HG02970 (cell line): ENCODE measurements around the gene MICB.
"Not testable (repeated sequence)": the region's sequence is repeated elsewhere in the genome, so short reads cannot be mapped to it uniquely, and the experiment has no call there.

Experiments used
- ATAC-seq: cut with Tn5 transposase; IDR thresholded peaks from one replicate; pipeline ENCODE4 v1.9.1; 2021; ENCODE audit warnings: mild to moderate bottlenecking, moderate library complexity, moderate number of reproducible peaks; ENCODE audit not compliant: unreplicated experiment, low FRiP score

MICB gene

DNA sequence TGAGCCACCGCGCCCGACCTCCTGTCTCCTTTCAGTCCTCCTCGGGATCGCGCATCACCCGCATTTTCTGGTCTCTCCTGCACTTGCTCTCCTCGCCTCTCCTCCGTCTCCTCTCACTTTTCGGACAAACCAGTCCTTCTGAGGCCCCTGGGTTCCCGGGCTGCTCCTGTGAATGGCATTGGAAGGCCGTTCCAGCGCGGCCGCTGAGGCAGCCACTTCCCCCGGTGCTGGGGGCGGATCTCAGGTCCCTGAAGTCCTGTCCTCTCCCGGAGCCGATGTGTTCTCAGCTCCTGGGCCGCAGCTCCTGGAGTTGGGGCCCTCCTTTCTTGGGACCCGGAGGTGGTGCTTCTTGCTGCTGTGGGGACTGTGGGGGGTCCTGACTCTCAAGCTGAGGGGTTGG is 803 bp downstream of the MICB start:
- ATAC-seq = no peak

DNA sequence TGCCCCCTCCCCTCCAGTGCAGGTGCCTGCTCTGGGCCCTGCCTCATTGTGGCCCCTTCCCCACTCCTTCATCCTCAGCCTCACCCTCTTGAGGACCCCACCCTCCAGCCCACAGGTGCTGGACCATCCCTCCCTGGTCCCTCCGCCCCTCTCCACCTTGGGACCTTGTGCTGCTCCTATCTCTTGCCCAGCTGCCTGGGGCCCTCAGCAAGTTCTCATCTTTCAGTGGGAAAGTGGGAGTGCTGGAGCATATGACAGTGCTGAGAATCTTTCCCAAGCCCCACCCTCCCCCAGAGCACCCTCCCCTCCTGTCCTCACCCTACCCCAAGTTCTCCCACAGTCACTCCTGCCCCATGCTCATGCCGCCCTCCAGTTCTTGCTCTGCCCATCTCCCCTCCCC is 1.7 kb downstream of the MICB start:
- not testable (repeated sequence) for ATAC-seq

DNA sequence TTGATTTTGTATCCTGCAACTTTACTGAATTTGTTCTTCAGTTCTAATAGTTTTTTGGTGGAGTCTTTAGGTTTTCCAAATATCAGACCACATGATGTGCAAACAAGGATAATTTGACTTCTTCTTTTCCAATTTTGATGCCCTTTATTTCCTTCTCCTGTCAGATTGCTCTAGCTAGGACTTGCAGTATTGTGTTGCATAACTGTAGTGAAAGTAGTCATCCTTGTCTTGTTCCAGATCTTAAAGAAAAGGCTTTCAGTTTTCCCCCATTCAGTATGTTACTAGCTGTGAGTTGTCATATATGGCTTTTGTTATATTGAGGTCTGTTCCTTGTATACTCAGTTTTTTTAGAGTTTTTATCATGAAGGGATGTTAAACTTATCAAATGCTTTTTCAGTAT is 4.6 kb downstream of the MICB start:
- no peak for ATAC-seq

DNA sequence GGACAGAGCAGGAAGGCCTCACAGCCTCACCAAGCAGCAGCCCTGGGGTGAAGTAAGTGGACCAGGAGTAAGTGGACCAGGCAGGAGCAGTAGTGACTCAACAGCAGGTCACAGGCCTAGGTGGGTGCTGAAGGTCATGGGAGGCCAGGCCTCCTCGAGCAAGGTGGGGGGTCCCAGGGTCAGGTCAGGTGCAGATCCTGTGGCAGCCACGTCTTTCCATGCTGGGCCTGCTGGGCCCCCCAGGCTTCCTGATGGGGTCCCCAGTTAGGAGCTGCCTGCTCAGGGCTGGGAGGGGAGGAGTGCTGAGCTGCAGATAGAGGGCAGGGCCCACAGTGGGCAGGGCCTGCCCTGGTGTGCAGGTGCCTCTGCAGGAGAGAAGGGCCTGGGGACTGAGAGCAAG is 11.1 kb downstream of the MICB start:
- ATAC-seq = not testable (repeated sequence)

DNA sequence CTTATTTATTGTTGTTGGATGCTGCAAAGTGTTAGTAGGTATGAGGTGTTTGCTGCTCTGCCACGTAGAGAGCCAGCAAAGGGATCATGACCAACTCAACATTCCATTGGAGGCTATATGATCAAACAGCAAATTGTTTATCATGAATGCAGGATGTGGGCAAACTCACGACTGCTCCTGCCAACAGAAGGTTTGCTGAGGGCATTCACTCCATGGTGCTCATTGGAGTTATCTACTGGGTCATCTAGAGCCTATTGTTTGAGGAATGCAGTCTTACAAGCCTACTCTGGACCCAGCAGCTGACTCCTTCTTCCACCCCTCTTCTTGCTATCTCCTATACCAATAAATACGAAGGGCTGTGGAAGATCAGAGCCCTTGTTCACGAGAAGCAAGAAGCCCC is 12.1 kb downstream of the MICB start:
- no peak for ATAC-seq

DNA sequence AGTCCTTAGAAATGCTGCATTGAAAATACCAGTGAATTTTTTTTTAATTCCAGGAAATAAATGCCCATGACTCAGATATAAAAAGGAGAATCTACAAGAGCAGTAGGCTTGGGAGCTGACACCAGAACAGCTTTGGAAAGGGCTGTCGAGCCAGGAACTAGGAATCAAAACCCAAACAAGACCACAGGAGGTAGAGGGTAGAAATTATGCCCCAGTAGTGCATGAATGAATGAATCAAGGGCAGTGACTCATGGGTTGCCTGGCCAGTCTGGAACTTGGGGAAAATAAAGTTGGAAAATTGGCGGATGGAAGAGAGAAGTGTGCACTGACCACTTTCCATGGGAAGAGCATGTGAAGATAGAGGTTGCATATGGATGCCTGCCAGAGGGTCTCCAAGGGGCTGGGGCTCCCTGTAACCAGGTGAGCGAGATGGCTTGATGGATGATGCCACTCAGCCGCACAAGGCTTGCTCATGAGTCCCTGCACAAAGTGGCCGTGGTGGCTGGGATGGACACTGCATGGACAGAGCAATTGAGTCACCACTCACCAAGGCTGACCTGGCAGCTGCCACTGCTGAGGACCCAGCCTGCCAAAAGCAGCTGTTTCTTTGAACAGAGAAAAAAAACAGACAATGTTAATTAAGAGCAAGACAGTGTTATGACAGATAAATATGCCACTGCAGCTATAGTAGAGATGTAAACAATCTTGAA is 15.7 kb downstream of the MICB start:
- ATAC-seq = no peak

DNA sequence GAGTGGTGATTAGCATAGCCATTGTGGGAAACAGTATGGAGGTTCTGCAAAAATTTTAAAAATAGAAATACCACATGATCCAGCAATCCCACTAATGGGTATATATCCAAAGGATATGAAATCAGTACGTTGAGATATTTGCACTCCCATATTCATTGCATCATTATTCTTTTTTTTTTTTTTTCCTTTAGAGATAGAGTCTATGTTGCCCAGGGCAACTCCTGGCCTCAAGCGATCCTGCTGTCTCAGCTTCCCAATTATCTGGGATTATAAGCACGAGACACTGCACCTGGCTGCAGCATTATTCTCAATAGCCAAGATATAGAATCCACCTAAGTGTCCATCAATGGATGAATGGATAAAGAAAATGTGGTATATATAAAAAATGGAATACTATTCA is 23.9 kb downstream of the MICB start:
- ATAC-seq = no peak

DNA sequence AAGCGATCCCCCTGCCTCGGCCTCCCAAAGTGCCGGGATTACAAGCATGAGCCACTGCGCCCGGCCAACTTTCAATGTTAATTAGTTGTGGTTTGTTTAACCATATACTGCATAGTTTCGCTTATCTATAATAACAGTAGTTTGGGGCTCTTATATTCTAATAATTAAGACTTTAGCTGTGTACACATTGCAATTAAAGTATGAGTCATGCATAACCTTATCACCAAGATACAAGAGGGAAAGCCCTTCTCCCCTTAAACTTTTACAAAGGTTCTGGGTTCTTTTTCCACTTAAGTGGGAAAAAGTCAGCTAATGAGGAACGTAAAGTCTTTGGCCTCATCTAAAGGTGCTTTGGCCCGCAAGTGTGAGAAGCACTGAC is 27.6 kb downstream of the MICB start:
- no peak for ATAC-seq

DNA sequence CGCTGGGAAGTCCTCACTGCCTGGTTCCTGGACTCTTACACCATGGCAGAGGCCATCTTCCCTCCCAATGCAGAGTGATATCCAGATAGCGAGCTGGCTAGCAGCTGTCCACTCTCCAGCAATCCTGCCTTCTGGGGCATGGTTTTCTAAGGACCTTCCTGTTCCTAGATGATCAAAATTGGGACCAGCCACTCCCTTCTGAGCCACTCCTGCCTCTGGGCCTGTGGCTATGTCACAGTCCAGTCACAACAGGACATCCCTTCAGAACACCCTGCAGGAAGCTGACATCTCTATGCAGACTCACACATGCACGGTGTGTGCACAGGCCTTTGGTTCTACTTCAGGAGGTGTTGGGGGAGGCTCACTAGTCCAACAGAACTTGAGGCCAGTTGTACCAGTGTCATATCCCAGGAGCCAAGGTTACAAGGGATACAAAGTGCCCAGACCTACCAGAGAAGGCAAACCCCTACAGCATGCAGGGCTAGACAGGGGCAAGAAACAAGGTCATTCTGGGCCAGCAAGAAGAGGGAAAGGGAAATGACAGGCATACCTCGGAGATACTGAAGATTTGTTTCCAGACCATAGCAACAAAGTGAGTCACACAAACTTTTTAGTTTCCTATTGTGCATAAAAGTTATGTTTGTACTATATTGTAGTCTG is 28.1 kb downstream of the MICB start:
- ATAC-seq = no peak

DNA sequence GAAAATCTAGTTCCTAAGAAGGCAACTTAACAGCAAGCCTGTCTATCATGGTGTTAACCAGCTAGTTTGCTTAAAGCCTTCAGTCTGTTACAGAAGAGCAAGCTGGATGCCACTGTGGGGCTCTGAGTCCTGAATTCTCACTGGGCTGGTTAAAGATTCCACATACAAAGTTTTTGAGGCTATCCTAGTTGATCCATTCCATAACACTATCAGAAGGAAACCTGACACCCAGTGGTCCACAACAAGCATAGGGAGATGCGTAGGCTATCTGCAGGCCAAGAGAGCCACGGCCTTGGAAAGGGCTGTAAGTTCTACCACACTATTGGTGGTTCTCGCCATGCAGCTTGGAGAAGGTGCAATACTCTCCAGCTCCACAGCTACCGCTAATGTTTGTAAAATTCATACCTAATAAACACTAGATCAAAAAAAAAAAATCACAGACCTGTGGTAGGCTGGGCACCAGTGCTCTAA is 30.4 kb downstream of the MICB start:
- no peak for ATAC-seq

DNA sequence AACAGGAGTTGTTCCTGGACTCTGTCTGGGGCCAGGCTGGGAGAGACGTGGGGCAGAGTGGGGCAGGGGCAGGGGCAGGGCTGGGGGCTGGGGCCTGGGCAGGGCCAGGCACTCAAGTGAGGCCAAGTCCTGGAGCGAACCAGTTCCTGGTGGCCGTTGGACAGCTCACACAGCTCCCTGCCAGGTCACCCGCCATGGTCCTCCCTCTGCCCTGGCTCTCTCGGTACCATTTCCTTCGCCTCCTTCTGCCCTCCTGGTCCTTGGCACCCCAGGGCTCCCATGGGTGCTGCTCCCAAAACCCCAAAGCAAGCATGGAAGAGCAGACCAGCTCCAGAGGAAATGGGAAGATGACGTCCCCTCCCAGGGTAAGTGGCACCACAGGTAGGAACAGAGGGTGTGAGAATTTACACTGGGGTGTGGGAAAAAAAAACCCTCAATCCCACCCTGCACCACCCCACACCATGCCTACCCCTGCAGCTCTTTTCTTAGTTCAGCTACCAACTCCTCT is 30.9 kb downstream of the MICB start, which contains the start of gene MCCD1:
MCCD1 (plus strand) TSS at position 142 of the 508 bp plus-strand sequence; CDS start at position 195, 53 bp downstream.
- no peak for ATAC-seq

DNA sequence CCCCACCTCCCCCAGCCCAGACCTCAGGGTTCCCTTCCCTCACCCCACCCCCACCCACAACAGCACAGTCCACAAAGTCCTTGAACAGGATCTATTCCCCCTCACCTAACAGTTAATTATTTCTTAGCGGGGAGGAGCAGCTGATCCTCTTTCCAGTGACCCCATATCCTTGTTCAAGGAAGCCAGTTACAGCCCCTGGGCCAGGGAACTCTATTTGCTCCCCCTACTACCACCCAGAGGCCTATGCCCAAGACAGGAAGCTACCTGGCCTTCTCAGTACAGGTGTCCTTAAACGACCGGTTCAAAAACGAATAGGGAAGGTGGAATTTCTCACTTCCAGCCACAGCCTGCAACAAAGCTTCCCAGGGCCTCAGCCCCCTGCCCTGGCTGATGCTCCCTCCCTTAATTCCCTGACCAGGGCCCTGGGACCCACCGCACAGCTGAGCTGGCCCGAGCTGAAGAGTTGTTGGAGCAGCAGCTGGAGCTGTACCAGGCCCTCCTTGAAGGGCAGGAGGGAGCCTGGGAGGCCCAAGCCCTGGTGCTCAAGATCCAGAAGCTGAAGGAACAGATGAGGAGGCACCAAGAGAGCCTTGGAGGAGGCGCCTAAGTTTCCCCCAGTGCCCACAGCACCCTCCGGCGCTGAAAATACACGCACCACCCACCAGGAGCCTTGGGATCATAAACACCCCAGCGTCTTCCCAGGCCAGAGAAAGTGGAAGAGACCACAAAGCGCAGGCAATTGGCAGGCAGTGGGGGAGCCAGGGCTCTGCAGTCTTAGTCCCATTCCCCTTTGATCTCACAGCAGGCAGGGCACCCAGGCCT is 31.6 kb downstream of the MICB start:
- no peak for ATAC-seq

DNA sequence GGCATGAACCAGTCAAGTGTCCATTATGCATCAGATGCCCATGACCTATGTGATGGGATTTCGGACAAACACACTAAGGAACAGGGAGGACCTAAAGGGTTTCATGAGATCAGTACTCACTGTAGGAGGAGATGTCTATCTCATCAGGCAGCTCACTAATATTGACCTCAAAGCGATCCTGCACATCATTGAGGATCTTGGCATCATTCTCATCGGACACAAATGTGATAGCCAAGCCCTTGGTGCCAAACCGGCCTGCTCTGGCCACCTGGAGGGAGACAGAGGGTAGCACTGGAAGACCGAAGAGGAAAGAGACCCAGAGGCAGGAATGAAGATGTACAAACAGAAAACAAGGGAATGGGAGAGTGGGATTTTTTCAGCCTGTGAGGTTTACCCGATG is 32.7 kb downstream of the MICB start:
- ATAC-seq = no peak

DNA sequence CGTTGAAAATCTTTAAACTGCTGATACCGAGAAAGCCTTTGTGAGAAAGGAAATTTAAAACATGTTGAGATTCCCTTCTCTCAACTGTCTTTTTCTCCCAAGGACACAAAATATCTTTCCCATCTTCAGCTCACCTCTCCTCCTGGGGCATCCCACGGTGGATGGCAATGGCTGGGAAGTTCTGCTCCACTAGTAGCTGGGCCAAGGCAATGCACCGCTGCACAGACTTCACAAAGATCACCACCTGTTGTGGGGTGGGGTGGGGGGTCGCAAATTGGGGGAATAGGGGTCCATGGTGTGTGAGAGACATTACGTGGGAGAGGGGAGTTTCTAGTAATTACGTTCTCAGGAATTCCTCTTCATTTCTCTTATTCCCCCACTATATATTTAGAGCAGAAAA is 33.2 kb downstream of the MICB start:
- no peak for ATAC-seq

DNA sequence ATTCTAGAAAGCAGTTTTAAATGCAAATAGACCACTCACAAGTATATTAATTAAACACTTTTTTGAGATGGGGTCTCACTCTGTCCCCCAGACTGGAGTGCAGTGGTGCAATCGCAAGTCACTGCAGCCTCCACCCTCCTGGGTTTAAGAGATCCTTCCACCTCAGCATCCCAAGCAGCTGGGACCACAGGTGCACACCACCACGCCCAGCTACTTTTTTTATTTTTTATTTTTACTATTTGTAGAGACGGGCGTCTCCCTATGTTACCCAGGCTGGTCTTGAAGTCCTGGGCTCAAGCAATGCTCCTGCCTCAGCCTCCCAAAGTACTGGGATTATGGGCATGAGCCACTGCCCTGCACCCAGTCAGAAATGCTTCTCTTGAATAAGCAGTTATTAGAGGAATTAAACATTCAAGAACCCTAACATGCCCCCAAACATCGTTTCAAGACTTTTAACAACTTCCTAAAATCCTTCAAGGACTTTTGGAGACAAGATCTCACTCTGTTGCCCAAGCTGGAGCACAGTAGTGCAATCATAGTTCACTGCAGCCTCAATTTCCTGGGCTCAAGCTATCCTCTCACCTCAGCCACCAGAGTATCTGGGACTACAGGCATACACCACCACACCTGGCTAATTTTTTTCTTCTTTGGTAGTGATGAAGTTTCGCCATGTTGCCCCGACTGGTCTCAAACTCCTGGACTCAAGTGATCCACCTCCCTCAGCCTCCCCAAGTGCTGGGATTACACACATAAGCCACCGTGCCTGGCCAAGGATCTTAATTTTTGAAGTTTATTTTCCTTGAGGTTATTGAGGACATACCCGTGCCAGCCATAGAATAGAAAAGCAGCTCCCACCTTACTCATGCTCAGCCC is 34.1 kb downstream of the MICB start:
- ATAC-seq = no peak

DNA sequence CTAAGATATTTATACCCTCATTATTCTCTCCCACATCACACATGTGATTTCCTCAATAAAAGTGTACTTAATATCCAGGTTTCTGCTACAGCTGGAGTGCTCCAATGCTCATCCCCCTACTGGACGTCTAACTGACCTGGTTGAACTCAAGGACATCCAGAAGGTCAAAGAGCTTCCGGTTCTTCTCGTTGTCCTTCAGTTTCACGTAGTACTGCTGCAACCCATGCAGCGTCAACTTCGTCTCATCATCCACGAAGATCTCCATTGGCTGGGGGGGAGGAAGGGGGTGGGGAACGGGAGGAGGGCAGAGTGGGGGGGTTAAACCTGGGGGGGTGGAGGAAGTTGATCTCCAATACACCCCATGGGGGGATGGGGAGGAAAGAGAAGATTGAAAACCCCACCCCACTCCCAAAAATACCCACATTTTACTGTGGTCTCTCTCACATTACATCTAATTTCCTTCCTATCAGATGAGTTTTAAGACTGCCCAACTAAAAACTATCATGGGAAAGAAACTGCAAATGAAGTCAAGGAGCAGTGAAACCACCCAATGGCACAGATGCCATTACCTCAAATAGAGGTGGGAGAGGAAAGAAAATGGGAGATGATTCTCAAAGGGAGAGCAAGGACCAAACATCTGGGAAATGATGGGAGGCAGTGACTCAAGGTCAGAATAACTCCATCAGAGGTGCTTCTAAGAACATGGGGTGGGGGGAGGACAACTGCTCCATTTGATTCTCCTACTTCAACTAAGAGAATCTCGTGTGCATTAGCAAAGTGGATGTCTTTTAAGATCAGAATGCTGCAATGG is 34.9 kb downstream of the MICB start:
- ATAC-seq = no peak

DNA sequence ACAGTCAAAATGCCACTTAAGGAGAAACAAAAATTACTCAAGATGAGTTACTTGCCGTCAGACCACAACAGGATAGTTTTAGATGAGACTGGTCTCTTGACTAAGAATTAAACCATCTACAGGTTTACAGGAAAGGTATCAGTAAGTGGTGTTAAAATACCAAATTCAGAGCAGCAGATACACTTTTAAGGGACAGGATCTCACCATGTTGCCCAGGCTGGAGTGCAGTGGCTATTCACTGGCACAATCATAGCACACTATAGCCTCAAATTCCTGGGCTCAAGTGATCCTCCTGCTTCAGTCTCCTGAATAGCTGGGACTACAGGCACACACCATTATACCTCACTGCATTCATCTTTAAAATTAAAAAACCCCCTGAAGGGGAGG is 35.5 kb downstream of the MICB start:
- no peak for ATAC-seq

DNA sequence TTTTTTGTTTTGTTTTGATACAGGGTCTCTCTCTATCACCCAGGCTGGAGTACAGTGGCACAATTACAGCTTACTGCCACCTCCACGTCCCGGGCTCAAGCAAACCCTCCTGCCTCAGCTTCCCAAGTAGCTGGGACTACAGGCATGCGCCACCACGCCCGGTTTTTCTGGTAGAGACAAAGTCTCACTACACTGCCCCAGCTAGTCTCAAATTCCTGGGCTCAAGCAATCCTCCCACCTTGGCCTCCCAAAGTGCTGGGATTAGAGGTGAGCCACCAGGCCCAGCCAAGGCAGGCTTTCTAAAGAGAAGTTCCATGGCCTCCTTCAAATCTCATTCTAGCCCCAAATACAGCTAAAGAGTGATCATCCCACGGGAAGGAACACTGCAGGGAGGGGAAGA is 36.1 kb downstream of the MICB start:
- ATAC-seq = no peak

DNA sequence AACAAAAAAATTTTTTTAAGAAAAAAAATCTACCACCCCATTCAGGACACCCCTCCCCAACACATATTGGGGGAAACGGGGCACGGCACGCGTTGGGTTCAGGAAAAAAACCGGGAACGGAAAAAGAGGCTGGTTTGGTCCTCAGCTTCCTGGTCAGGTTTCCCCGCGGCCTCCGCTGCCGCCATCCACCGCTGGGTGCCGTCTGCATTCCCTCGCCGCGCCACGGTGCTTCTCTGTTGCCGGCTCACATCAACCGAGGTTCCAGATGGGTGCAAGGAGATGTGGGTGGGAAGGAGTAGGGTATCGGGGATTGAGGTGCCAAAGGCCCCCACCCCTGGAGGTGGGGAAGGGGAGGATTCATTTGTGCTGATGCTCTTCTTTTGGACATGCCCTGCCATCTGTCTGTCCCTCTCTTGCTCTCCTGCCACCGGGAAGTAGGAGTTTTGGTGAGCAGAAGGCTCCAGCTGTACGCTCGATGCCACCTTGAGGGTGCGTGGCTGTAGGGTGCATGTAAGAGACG is 36.6 kb downstream of the MICB start:
- ATAC-seq = no peak
